BLaER1 treated with 17β-estradiol and CSF1 and Interleukin-3, amounts not matched to agents 10 nM and 100 nM (cell line): ENCODE measurements around the gene ERBB4.
A peak's percentile ranks its signal among the peaks of the same experiment; 100 is the strongest.

Experiments
- H3K27ac ChIP-seq, 11 experiments: shearing (Covaris generic); formaldehyde crosslinking; 2 replicates each; pipeline ENCODE4 v1.8.1; 2022
- H3K27me3 ChIP-seq, 11 experiments: shearing (Covaris generic); formaldehyde crosslinking; 2 replicates each; pipeline ENCODE4 v1.8.1; 2022
- H3K36me3 ChIP-seq, 11 experiments: shearing (Covaris generic); formaldehyde crosslinking; 2 replicates each; pipeline ENCODE4 v1.8.1; 2022
- H3K4me1 ChIP-seq, 10 experiments: shearing (Covaris generic); formaldehyde crosslinking; 2 replicates each; pipeline ENCODE4 v1.8.1; 2022
- H3K4me2 ChIP-seq, 11 experiments: shearing (Covaris generic); formaldehyde crosslinking; 2 replicates each; pipeline ENCODE4 v1.8.1; 2022
- H3K4me3 ChIP-seq, 10 experiments: shearing (Covaris generic); formaldehyde crosslinking; 2 replicates each; pipeline ENCODE4 v1.8.1; 2022
- H3K9ac ChIP-seq, 11 experiments: shearing (Covaris generic); formaldehyde crosslinking; 2 replicates each; pipeline ENCODE4 v1.8.1; 2022
- H3K9me3 ChIP-seq, 11 experiments: shearing (Covaris generic); formaldehyde crosslinking; replicated peaks in 1 of 11; 2 replicates each; pipeline ENCODE4 v1.8.1; 2022
- H4K20me1 ChIP-seq, 11 experiments: shearing (Covaris generic); formaldehyde crosslinking; 2 replicates each; pipeline ENCODE4 v1.8.1; 2022
- Cebpa-rat ChIP-seq, 11 experiments: shearing (Covaris generic); IDR thresholded peaks; 2 replicates each; pipeline ENCODE4 v1.8.1; 2022

ERBB4 gene

DNA sequence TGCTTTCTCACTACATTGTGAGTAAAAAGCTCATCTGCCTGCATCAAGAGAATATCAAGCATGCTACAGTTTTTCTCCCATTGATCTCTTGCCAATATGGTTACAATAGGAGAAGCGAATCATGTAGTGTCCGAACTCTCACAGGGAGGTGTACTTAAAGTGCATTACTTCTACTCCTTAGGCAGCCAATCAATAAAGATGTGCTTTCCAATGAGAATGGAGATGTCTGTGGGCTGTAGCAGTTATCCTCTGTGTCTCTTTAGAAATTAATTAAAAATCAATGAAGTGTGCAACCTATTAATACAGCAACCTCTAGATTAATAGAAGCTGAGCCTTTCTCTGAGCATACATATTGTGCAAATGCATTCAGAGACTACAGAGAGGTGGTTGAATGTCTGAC is 1098.5 kb downstream of the ERBB4 start:
- no peak overlapping the region for H3K9ac ChIP-seq
- no peaks in the 10 kb centered on the region for H3K27me3 ChIP-seq
- H3K4me2 ChIP-seq, result no peak overlapping the region
- no peak overlapping the region for H3K4me3 ChIP-seq
- H4K20me1 ChIP-seq, result no peaks in the 10 kb centered on the region
- H3K27ac ChIP-seq, result no peak overlapping the region
- peaks cover 0 to 13% (median 9%) of the 10 kb centered on the region in 10 experiments; a peak in 15 of 20 replicates for H3K4me1 ChIP-seq
- H3K9me3 ChIP-seq, result no peaks in the 10 kb centered on the region
- no peak for TF ChIP-seq Cebpa-rat (IDR thresholded peaks at IDR 0.05)
- no peaks in the 10 kb centered on the region for H3K36me3 ChIP-seq

DNA sequence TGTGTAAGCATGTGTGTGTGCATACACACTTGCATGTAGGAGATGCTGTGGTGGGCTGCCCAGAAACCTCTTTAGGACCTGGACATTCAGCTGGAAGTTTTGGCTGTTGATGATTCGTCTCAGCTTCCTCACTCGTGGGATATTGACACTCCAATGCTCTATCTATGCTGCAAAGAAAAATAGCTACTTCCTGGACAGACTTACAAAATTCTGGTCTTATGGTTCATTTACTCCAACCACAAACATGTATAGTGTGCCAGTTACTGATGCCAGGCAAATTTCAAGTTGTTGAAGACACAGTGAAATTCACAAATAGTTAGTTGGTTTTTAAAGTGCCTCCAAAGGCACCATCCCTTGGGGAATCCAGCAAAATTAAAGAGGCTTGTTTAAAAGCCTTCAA is 1099.6 kb downstream of the ERBB4 start:
- H3K27ac ChIP-seq, result no peak overlapping the region
- no peak for TF ChIP-seq Cebpa-rat (IDR thresholded peaks at IDR 0.05)
- H3K4me2 ChIP-seq, result peak overlapping the region in 10 of 11 experiments; percentile 2 to 48 (median 28); a peak in 15 of 22 replicates
- no peak overlapping the region for H3K9ac ChIP-seq
- no peak overlapping the region for H3K4me3 ChIP-seq
- no peaks in the 10 kb centered on the region for H3K9me3 ChIP-seq
- no peaks in the 10 kb centered on the region for H3K36me3 ChIP-seq
- no peaks in the 10 kb centered on the region for H4K20me1 ChIP-seq
- peaks cover 0 to 13% (median 9%) of the 10 kb centered on the region in 10 experiments; a peak in 15 of 20 replicates for H3K4me1 ChIP-seq
- no peaks in the 10 kb centered on the region for H3K27me3 ChIP-seq

DNA sequence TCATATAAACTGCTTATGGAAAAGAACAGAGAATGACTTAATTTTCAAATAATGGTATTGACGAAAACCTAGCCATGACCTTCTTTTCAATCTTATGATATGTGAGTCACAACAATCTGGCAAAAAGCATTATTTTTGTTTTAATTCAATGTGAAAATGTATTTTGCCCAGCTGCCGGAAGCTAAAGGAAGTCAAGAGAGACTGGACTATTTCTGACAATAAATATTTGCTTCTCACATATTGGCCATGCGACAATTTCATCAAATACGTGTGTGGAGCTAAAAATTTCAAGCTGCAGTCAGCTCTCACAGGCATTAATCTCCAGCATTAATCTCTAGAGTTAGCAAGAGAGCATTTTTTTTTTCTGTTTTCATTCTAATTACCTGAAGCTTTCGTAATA is 1101.2 kb downstream of the ERBB4 start:
- no peak for TF ChIP-seq Cebpa-rat (IDR thresholded peaks at IDR 0.05)
- H3K4me1 ChIP-seq, result peaks cover 0 to 13% (median 9%) of the 10 kb centered on the region in 10 experiments; a peak in 15 of 20 replicates
- H3K27me3 ChIP-seq, result no peaks in the 10 kb centered on the region
- no peak overlapping the region for H3K27ac ChIP-seq
- no peak overlapping the region for H3K9ac ChIP-seq
- no peaks in the 10 kb centered on the region for H3K9me3 ChIP-seq
- H3K4me3 ChIP-seq, result no peak overlapping the region
- H3K36me3 ChIP-seq, result no peaks in the 10 kb centered on the region
- no peaks in the 10 kb centered on the region for H4K20me1 ChIP-seq
- H3K4me2 ChIP-seq, result no peak overlapping the region

DNA sequence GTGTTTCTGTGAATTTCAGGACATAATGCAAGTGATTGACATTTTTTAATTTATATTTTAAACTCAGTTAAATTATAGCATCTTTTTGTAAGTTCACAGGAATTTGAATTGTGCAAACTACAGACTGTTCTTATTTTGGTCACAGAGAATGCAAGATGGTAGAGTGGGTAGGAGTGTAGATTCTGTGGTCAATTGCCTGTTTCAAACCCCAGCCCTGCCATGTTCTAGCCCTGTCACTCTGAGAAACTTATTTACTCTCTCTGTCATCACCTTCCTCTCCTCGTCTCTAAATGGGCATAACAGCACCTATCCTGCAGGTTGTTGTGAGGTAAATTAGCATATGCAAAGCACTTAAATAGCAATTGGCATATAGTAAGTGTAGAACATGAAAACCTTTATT is 1102.4 kb downstream of the ERBB4 start:
- H3K4me1 ChIP-seq, result peaks cover 0 to 13% (median 9%) of the 10 kb centered on the region in 10 experiments; a peak in 15 of 20 replicates
- no peak for TF ChIP-seq Cebpa-rat (IDR thresholded peaks at IDR 0.05)

DNA sequence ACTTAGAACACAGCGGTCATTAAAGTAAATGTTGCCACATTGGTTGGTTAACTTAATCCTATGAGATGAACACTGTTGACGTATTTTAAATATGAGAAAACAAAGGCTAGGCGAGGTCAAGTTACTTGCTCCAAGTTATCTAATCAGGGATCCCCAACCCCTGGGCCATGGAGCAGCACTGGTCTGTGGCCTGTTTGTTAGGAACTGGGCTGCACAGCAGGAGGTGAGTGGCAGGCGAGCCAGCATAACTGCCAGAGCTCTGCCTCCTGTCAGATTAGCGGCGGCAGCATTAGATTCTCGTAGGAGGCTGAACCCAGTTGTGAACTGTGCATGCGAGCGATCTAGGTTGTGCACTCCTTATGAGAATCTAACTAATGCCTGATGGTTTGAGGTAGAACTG is 1103.3 kb downstream of the ERBB4 start:
- H3K4me3 ChIP-seq, result no peak overlapping the region
- no peaks in the 10 kb centered on the region for H4K20me1 ChIP-seq
- no peak overlapping the region for H3K27ac ChIP-seq
- no peak for TF ChIP-seq Cebpa-rat (IDR thresholded peaks at IDR 0.05)
- no peaks in the 10 kb centered on the region for H3K9me3 ChIP-seq
- no peaks in the 10 kb centered on the region for H3K27me3 ChIP-seq
- H3K9ac ChIP-seq, result no peak overlapping the region
- no peak overlapping the region for H3K4me2 ChIP-seq
- H3K4me1 ChIP-seq, result peaks cover 0 to 13% (median 9%) of the 10 kb centered on the region in 10 experiments; a peak in 15 of 20 replicates
- H3K36me3 ChIP-seq, result no peaks in the 10 kb centered on the region

More for the DNA sequence above, 1102.4 kb downstream of the ERBB4 start:
- H3K27me3 ChIP-seq, result no peaks in the 10 kb centered on the region
- no peaks in the 10 kb centered on the region for H3K36me3 ChIP-seq
- H3K9me3 ChIP-seq, result no peaks in the 10 kb centered on the region
- H4K20me1 ChIP-seq, result no peaks in the 10 kb centered on the region
- H3K4me2 ChIP-seq, result no peak overlapping the region
- no peak overlapping the region for H3K27ac ChIP-seq
- H3K9ac ChIP-seq, result no peak overlapping the region
- no peak overlapping the region for H3K4me3 ChIP-seq

GRCh38 chr2:211434773-211435172 is 1103.8 kb downstream of the ERBB4 start:
- no peaks in the 10 kb centered on the region for H3K27me3 ChIP-seq
- peaks cover 0 to 13% (median 9%) of the 10 kb centered on the region in 10 experiments; a peak in 15 of 20 replicates for H3K4me1 ChIP-seq
- H4K20me1 ChIP-seq, result no peaks in the 10 kb centered on the region
- H3K4me3 ChIP-seq, result no peak overlapping the region
- no peak overlapping the region for H3K27ac ChIP-seq
- H3K4me2 ChIP-seq, result no peak overlapping the region
- no peaks in the 10 kb centered on the region for H3K36me3 ChIP-seq
- no peak overlapping the region for H3K9ac ChIP-seq
- no peak for TF ChIP-seq Cebpa-rat (IDR thresholded peaks at IDR 0.05)
- H3K9me3 ChIP-seq, result no peaks in the 10 kb centered on the region

- peak overlapping the region in 1 of 11 experiments; percentile 3; a peak in 2 of 22 replicates for H3K4me2 ChIP-seq
- H3K9me3 ChIP-seq, result no peaks in the 10 kb centered on the region
- no peaks in the 10 kb centered on the region for H3K27me3 ChIP-seq
- no peaks in the 10 kb centered on the region for H4K20me1 ChIP-seq
- no peak overlapping the region for H3K4me3 ChIP-seq
- no peak overlapping the region for H3K9ac ChIP-seq
- H3K36me3 ChIP-seq, result no peaks in the 10 kb centered on the region
- TF ChIP-seq Cebpa-rat (IDR thresholded peaks at IDR 0.05), result no peak
- peaks cover 0 to 6% (median 2%) of the 10 kb centered on the region in 10 experiments; a peak in 4 of 20 replicates for H3K4me1 ChIP-seq
- no peak overlapping the region for H3K27ac ChIP-seq
Measured at GRCh38 chr2:211429256-211429920, 1109.2 kb downstream of the ERBB4 start.

- no peak overlapping the region for H3K4me2 ChIP-seq
- H3K9me3 ChIP-seq, result no peaks in the 10 kb centered on the region
- H4K20me1 ChIP-seq, result no peaks in the 10 kb centered on the region
- H3K27me3 ChIP-seq, result no peaks in the 10 kb centered on the region
- no peak overlapping the region for H3K9ac ChIP-seq
- no peaks in the 10 kb centered on the region for H3K36me3 ChIP-seq
- no peak overlapping the region for H3K4me3 ChIP-seq
- no peak overlapping the region for H3K27ac ChIP-seq
- peaks cover 0 to 6% (median 2%) of the 10 kb centered on the region in 10 experiments; a peak in 4 of 20 replicates for H3K4me1 ChIP-seq
- TF ChIP-seq Cebpa-rat (IDR thresholded peaks at IDR 0.05), result no peak
Measured at GRCh38 chr2:211426240-211426639, 1112.4 kb downstream of the ERBB4 start.

DNA sequence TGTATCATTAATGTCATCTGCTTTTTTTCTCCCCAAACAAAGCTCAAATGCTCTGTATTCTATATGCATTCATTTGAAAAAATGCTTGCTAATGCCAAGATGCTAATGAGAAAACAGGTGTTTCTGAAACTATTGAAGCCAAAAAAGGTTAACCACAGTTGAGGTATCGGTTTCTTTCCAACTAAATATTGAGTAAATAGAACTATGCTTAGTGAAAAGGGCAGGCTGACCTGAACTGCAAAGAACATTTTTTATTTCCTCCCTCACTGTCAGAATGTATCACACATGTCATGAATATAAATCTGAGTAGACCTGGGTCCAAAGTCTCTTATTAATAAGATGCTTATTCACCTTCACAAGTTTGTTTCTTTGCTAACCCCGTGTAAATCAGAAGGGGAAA is 1115.6 kb downstream of the ERBB4 start:
- H3K27ac ChIP-seq, result no peak overlapping the region
- H3K9ac ChIP-seq, result no peak overlapping the region
- H3K4me3 ChIP-seq, result no peak overlapping the region
- peaks cover 0 to 5% (median 0%) of the 10 kb centered on the region in 10 experiments; a peak in 3 of 20 replicates for H3K4me1 ChIP-seq
- H3K36me3 ChIP-seq, result no peaks in the 10 kb centered on the region
- no peak overlapping the region for H3K4me2 ChIP-seq
- H3K27me3 ChIP-seq, result no peaks in the 10 kb centered on the region
- H3K9me3 ChIP-seq, result no peaks in the 10 kb centered on the region
- TF ChIP-seq Cebpa-rat (IDR thresholded peaks at IDR 0.05), result no peak
- H4K20me1 ChIP-seq, result no peaks in the 10 kb centered on the region

DNA sequence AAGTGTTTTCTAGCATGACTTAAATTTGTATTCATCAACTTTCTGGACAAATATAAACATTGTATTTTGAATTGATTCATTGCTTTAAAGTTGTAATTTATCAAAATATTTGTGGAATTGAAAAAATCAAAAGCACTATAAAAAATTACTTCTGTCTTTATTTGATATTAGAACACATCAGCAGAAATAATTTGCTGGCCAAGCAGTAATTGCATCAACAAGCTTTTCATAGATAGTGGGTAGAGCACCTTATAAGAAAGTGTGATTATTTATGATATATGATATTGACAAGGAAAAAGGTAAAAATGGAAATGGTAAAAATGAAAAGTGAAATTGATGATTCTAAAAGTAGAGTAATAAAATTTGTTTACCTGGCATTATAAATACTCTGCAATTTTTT is 1121.1 kb downstream of the ERBB4 start:
- Histone ChIP-seq H3K4me3 (no peak overlapping the region), H3K27ac (no peak overlapping the region), H4K20me1 (no peaks in the 10 kb centered on the region), H3K4me2 (no peak overlapping the region), H3K4me1 (no peaks in the 10 kb centered on the region), H3K36me3 (no peaks in the 10 kb centered on the region), H3K9me3 (peaks cover 0 to 9% (median 0%) of the 10 kb centered on the region in 11 experiments; a peak in 1 of 22 replicates), H3K27me3 (no peaks in the 10 kb centered on the region), H3K9ac (no peak overlapping the region)
- no peak for TF ChIP-seq Cebpa-rat (IDR thresholded peaks at IDR 0.05)
